Heart left ventricle (tissue), 13 donors: Measurements from ENCODE around the gene TM4SF20.

Source experiments
- CTCF ChIP-seq, 12 donors: fragments of 200-600 bp; sonication (generic) in 4 of 12; IDR thresholded peaks; one replicate each; pipeline versions ENCODE4 v1.5.0 to v1.8.0; 2018 to 2022; ENCODE audit warnings: antibody characterized with exemption in 12 of 12, mild to moderate bottlenecking in 5 of 12
- POLR2A ChIP-seq, 2 donors: fragments of 450-650 bp; IDR thresholded peaks; one replicate each; pipeline ENCODE4 v1.6.1; 2017; ENCODE audit warnings: antibody characterized with exemption in 2 of 2, mild to moderate bottlenecking in 2 of 2, moderate library complexity in 2 of 2
- donor health status: ischemic (EF 13 %, LVEDD 7.1; RV severe dilation, severe dysfunction).
- donor health status: DM: no; HTN: yes; CAD: no.
- donor health status: DM: no; HTN: no; CAD: no.
- donor health status: ischemic (EF 25% LVEDD 6.9; RV normal size, moderate dysfunction).
- donor health status: ischemic (EF 25% LVEDD 5.7; RV mildly dilated, moderate dysfunction).
- donor health status: ischemic (EF 35%, LVEDD 5.7; RV mildly dilated, moderate dysfunction).
- donor health status: nonischemic (EF 11% LVEDD 7.7; RV severe dilation, severe dysfunction).
- donor health status: DM: yes; HTN: yes; CAD: no.
- donor health status: PGD.
- donor health status: ischemic (EF 29% LVEDD 5.4; RV normal size, mild dysfunction).
- donor health status: nonischemic (EF 23%, LVEDD 6.1; RV moderate dilation, normal function).

GRCh38 chr2:227402959-227403358 lies 23.9 kb upstream of the TM4SF20 start:
- no peak for TF ChIP-seq CTCF (IDR thresholded peaks at IDR 0.05)
- TF ChIP-seq POLR2A (IDR thresholded peaks at IDR 0.05), result no peak
